ENCODE results near the gene MFSD12. TPM values are rescaled to one million over a fixed set of nuclear protein-coding genes. Genes with fewer than 3 reads are reported as not detected.

MFSD12 gene
- total and polyA plus RNA-seq, 2 of the 8 experiments (the other 6 are each of a cell fraction or from before 2014, with no cell fraction given) = 59.6 to 71.3 TPM

- no peak for DNase-seq (ENCODE audit: low read depth in 1 of 2, low spot score in 2 of 2)
- no peak overlapping the region for H3K9ac ChIP-seq (replicated peaks in 1 of 4; ENCODE audit: extremely low read depth in 1 of 4, low read depth in 3 of 4, low read length in 3 of 4)
- CTCF ChIA-PET (ENCODE audit: partially characterized antibody) = interaction anchor here (1.9 to 6.9 kb wide), 3 partner anchors 10 to 83 kb away, joined by 4 to 54 read pairs (median 7); no protein-coding TSS in a partner anchor
These were observed 21.4 kb downstream of the MFSD12 start for GRCh38 chr19:3535981-3536380.

More at GRCh38 chr19:3535981-3536380, 21.4 kb downstream of the MFSD12 start:
- peaks cover 7 to 38% (median 20%) of the 10 kb centered on the region in 4 experiments; a peak in 7 of 8 replicates for H3K36me3 ChIP-seq (ENCODE audit: control insufficient read depth in 2 of 4, insufficient read depth in 4 of 4, low read length in 3 of 4)
- TF ChIP-seq RBBP5 (IDR thresholded peaks at IDR 0.05; ENCODE audit: borderline replicate concordance, low read depth, low read length) = no peak
- no peak for TF ChIP-seq CHD2 (IDR thresholded peaks at IDR 0.05; ENCODE audit: low read length)
- TF ChIP-seq EP300 (IDR thresholded peaks at IDR 0.05; ENCODE audit: borderline replicate concordance in 1 of 2, low read depth in 2 of 2, low read length in 2 of 2) = no peak
- no peak for TF ChIP-seq MAFK (IDR thresholded peaks at IDR 0.05; ENCODE audit: low read depth, low read length)
- FAIRE-seq = no peak
- H3K23me2 ChIP-seq (ENCODE audit: low read depth, low read length) = no peaks in the 10 kb centered on the region
- H3K4ac ChIP-seq (replicated peaks; ENCODE audit: insufficient read length, low read depth, low read length) = no peak overlapping the region
- H2BK20ac ChIP-seq (ENCODE audit: low read length) = no peak overlapping the region
- no peak overlapping the region for H3K23ac ChIP-seq (ENCODE audit: insufficient read length)
- H4K8ac ChIP-seq (ENCODE audit: extremely low read depth, insufficient read depth, low read length) = no peak overlapping the region
- no peak overlapping the region for H3K27ac ChIP-seq (ENCODE audit: low read depth, low read length)
- no peaks in the 10 kb centered on the region for H3K9me3 ChIP-seq (ENCODE audit: insufficient read depth in 2 of 2, low read depth in 1 of 2, low read length in 1 of 2)
- no peak overlapping the region for H2AFZ ChIP-seq (ENCODE audit: low read length)
- H4K91ac ChIP-seq (replicated peaks; ENCODE audit: insufficient read length, low read length) = no peak overlapping the region
- H3K4me1 ChIP-seq (replicated peaks in 1 of 4; ENCODE audit: control insufficient read depth in 3 of 4, insufficient read depth in 4 of 4, low read length in 3 of 4) = peaks cover 3 to 11% (median 6%) of the 10 kb centered on the region in 4 experiments; a peak in 6 of 7 replicates
- no peak overlapping the region for H3K4me3 ChIP-seq (ENCODE audit: extremely low read depth in 1 of 4, insufficient read depth in 2 of 4, low read depth in 3 of 4, low read length in 4 of 4)
- H3K79me2 ChIP-seq (ENCODE audit: control insufficient read depth in 1 of 2, insufficient read depth in 2 of 2, low read length in 2 of 2) = no peaks in the 10 kb centered on the region
- no peak overlapping the region for H3K18ac ChIP-seq (ENCODE audit: extremely low read depth, low read length)
- POLR2A ChIA-PET (ENCODE audit: partially characterized antibody) = interaction anchor here (4.0 kb wide), 1 partner anchor 9 kb away, joined by 30 read pairs; no protein-coding TSS in a partner anchor
- no peak overlapping the region for H3K4me2 ChIP-seq (ENCODE audit: insufficient read depth in 1 of 2, low read depth in 2 of 2, low read length in 2 of 2)
- H2AK5ac ChIP-seq (ENCODE audit: low read depth, low read length) = no peak overlapping the region
- peaks cover 8 to 16% of the 10 kb centered on the region in 2 experiments for H4K20me1 ChIP-seq (replicated peaks in 1 of 2; ENCODE audit: control insufficient read depth in 1 of 2, insufficient read depth in 2 of 2, low read length in 2 of 2)
- WGBS, 2 experiments (ENCODE audit: extremely low coverage in 1 of 2, insufficient coverage in 1 of 2, insufficient read length in 1 of 2, insufficient replicate concordance in 2 of 2, low coverage in 1 of 2, low lambda C conversion rate in 2 of 2, missing lambda C conversion rate in 1 of 2) = 96% methylated on average over 6 of the region's 10 CpGs; no CpG with 5 or more reads in 1 of the 2 experiments
- H2BK12ac ChIP-seq (ENCODE audit: low read depth, low read length) = no peak overlapping the region
- no peak overlapping the region for H3K56ac ChIP-seq (replicated peaks; ENCODE audit: insufficient read length, low read depth, low read length)
- no peak overlapping the region for H3K14ac ChIP-seq (ENCODE audit: insufficient read length)
- H3K27me3 ChIP-seq (replicated peaks in 1 of 4; ENCODE audit: control insufficient read depth in 3 of 4, extremely low read depth in 1 of 4, insufficient read depth in 3 of 4, low read length in 3 of 4) = no peaks in the 10 kb centered on the region
- H2BK5ac ChIP-seq (ENCODE audit: low read depth, low read length) = no peak overlapping the region
- H4K5ac ChIP-seq (ENCODE audit: insufficient read length, low read depth, low read length) = no peak overlapping the region
- no peak overlapping the region for H2BK120ac ChIP-seq (replicated peaks; ENCODE audit: low read depth, low read length)
- H3K79me1 ChIP-seq (ENCODE audit: low read depth, low read length) = 0 out of 2 replicates have a peak, but pooled peaks cover 2% of the 10 kb centered on the region
- no peak overlapping the region for H2BK15ac ChIP-seq (ENCODE audit: low read length)

Measured in H1 (cell line).